ENCODE measurements around the gene DCLK1. TPM values are rescaled to one million over a fixed set of nuclear protein-coding genes. Genes with fewer than 3 reads are reported as not detected.

Gene DCLK1
- total RNA-seq, 4 donors from 2014 or later: 4.4 to 102 (median 13.3) TPM

DNA sequence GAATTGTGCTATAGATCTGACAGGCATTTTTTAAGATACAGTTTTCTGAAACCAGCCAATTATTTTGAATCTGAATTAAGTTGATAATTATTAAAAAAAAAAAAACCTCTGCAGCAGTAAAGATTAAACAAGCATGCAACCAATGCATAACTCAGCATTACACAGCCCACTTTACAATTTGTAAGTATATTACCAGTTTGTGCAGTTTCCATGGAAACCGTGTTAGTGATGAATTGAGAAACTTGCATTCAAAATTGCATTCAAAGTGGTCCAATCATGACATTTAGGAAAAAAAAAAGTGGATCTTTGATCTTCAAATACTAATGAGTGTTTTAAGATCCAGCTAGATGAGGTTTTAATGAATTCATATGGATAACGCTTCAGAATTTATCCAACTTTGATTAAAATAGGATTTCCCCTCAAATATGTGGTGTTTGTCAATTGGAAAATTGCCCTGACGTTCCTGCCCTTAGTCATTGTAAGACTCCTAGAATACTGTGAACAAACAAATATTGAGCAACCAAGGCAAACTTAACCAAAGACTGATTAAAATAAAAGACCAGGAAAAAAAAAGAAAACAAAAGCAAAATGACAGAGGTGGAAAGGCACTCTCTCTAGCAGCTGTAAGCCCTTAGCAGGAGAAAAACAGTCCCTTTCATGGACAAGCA, 339.9 kb downstream of the DCLK1 start:
- Histone ChIP-seq H3K27me3 (no peaks in the 10 kb centered on the region), H3K4me3 (no peak overlapping the region), H3K36me3 (no peaks in the 10 kb centered on the region), H3K9me3 (no peaks in the 10 kb centered on the region), H3K4me1 (no peaks in the 10 kb centered on the region), H3K27ac (peak overlapping the region in 1 of 2 donors; percentile 61)
- intact Hi-C loops (cut with DNase I; ENCODE audit: low total_unique reads): no loop called here
- TF ChIP-seq POLR2A (IDR thresholded peaks at IDR 0.05): no peak
- TF ChIP-seq, protein P1, sequence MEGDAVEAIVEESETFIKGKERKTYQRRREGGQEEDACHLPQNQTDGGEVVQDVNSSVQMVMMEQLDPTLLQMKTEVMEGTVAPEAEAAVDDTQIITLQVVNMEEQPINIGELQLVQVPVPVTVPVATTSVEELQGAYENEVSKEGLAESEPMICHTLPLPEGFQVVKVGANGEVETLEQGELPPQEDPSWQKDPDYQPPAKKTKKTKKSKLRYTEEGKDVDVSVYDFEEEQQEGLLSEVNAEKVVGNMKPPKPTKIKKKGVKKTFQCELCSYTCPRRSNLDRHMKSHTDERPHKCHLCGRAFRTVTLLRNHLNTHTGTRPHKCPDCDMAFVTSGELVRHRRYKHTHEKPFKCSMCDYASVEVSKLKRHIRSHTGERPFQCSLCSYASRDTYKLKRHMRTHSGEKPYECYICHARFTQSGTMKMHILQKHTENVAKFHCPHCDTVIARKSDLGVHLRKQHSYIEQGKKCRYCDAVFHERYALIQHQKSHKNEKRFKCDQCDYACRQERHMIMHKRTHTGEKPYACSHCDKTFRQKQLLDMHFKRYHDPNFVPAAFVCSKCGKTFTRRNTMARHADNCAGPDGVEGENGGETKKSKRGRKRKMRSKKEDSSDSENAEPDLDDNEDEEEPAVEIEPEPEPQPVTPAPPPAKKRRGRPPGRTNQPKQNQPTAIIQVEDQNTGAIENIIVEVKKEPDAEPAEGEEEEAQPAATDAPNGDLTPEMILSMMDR (IDR thresholded peaks at IDR 0.05): no peak
- no peak for DNase-seq

DNA sequence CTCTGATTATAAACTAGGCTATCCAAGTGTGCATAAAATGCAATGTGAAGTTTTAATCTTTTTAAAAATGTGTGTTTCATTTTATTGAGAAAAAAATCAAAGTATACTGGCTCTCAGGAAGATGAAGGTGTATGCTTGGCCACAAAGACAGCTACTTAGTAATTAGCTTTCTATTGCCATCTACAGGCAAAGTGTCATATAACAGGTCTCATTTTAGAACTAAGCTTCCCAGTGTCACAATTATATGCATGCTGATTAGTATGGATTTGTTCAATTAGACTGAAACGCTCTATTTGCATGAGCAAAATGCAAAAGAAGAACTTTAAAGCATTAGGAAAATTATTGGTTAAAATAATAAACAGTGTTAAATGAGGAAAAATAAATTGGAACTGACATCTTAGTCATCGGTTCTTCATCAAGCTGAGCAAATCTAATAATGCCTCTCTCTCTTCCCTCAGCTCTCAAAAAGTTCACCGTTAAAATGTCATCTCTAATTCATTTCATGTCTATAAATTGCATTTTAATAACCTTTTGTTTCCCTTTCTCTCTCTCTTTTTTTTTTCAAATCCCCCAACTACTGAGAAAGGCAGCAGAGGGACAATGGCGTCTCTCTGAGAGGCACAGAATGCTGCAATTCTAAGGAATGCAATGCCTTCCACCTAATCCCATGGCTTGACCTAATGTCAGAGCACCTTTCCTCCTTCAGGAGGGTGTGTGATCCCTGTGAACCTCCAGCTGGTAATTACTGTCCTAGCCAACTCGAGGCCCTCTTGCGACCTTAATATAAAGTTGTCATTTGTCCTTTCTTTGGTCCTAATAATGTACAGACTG, 341.6 kb downstream of the DCLK1 start:
- TF ChIP-seq, protein P1 (IDR thresholded peaks at IDR 0.05): peak in 3 of 4 experiments; percentile 38 to 57 (median 43)
- no peak for TF ChIP-seq POLR2A (IDR thresholded peaks at IDR 0.05)
- H3K4me1 ChIP-seq: no peaks in the 10 kb centered on the region
- no peaks in the 10 kb centered on the region for H3K27me3 ChIP-seq
- DNase-seq: no peak
- H3K27ac ChIP-seq: no peak overlapping the region
- intact Hi-C loops (cut with DNase I; ENCODE audit: low total_unique reads): no loop called here
- H3K9me3 ChIP-seq: no peaks in the 10 kb centered on the region
- no peak overlapping the region for H3K4me3 ChIP-seq
- no peaks in the 10 kb centered on the region for H3K36me3 ChIP-seq

DNA sequence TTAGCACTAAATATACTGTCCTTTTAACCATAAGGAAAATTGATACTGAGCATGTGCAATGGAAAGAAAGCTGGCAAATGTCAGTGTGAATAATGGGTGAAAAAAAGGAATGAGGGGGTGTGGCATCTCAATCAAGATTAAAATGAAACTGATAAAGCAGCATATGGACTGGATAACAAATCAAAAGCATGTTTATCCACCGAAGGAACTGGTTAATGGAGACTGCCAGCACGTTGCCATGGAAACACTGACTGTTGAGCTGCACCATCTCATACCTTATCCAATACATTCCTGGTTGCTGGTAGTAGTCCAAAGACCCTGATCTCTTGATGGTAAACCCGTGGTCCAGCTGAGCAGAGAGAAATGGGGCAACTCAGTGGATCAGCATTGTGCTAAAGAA, 343.2 kb downstream of the DCLK1 start:
- H3K27me3 ChIP-seq: no peaks in the 10 kb centered on the region
- H3K4me1 ChIP-seq: no peaks in the 10 kb centered on the region
- no peak overlapping the region for H3K4me3 ChIP-seq
- intact Hi-C loops (cut with DNase I; ENCODE audit: low total_unique reads): no loop called here
- H3K9me3 ChIP-seq: no peaks in the 10 kb centered on the region
- H3K36me3 ChIP-seq: no peaks in the 10 kb centered on the region
- TF ChIP-seq, protein P1 (IDR thresholded peaks at IDR 0.05): no peak
- no peak for DNase-seq
- H3K27ac ChIP-seq: no peak overlapping the region

DNA sequence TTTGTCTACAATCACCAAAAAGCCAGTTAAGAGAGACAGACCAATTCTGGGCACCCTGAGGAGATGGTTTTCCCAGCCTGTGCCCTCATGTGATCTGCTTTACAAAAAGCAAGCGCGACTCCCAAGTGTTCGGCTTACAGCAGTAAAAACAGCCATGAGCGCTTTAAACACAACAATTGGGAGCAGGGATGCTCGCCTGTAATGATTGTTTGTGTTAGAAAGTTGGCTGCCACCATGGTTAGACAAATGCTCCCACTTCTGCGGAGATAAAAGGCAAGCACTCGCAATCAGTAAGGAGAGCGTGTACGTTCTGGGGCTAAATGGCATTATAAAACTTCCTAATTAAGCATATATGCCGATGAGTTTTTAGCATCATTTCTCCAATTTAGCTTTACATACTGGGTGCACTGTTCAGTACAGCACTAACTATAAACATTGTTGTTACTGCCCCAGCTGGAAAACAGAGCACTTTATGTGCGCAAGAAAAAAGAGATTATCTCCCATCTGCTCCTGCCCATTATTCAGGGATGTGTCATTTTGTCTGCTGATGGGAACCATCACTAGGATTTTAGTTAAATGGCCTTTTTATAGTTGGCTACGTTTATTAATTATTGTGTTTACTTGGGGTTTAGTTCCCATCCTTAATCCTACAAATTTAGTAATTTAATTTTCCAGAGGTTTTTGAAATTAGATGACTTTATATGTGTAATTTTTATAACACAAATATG, 345.4 kb downstream of the DCLK1 start:
- Histone ChIP-seq H3K9me3 (no peaks in the 10 kb centered on the region), H3K36me3 (no peaks in the 10 kb centered on the region), H3K27me3 (no peaks in the 10 kb centered on the region), H3K4me3 (no peak overlapping the region), H3K27ac (no peak overlapping the region), H3K4me1 (no peaks in the 10 kb centered on the region)
- intact Hi-C loops (cut with DNase I; ENCODE audit: low total_unique reads): no loop called here
- DNase-seq: no peak
- no peak for TF ChIP-seq POLR2A (IDR thresholded peaks at IDR 0.05)
- TF ChIP-seq, protein P1 (IDR thresholded peaks at IDR 0.05): no peak

Measured in uterus (tissue), 4 donors.